Omental fat pad (tissue), 4 donors: Measurements from ENCODE around the gene ABHD16B. TPM values are rescaled to one million over a fixed set of nuclear protein-coding genes. Genes with fewer than 3 reads are reported as not detected.

Source experiments
- ATAC-seq: fragments of 150-250 bp; one replicate; pipeline ENCODE4 v1.9.1; 2016; ENCODE audit warnings: mild to moderate bottlenecking, moderate library complexity; ENCODE audit not compliant: low FRiP score
- DNase-seq: peaks from one replicate; pipeline ENCODE4 v3.0.0-alpha.2; 2019; ENCODE audit warnings: low spot score
- CTCF ChIP-seq, 3 donors: fragments of 450-650 bp; IDR thresholded peaks; one replicate each; pipeline ENCODE4 v1.5.1; 2016 to 2017; ENCODE audit warnings: antibody characterized with exemption in 3 of 3, mild to moderate bottlenecking in 3 of 3, moderate library complexity in 2 of 3
- total RNA-seq, 4 donors: library from RNA; depleted of rRNA; stranded (reverse); fragments of >200 nt; gene quantifications; one replicate each; pipeline ENCODE4 v1.1.0, GENCODE V29; 2016

ABHD16B gene
- total RNA-seq, 4 donors from 2014 or later, result not detected

- ATAC-seq, result peak; percentile 8
- TF ChIP-seq CTCF (IDR thresholded peaks at IDR 0.05), result no peak
- DNase-seq, result no peak
Observed at GRCh38 chr20:63895202-63895951, 34.1 kb downstream of the ABHD16B start.

GRCh38 chr20:63895952-63896263 is 34.6 kb downstream of the ABHD16B start:
- TF ChIP-seq CTCF (IDR thresholded peaks at IDR 0.05), result no peak
- ATAC-seq, result no peak
- no peak for DNase-seq

GRCh38 chr20:63896264-63897105 is 35.2 kb downstream of the ABHD16B start:
- DNase-seq, result no peak
- peak; percentile 19 for ATAC-seq
- TF ChIP-seq CTCF (IDR thresholded peaks at IDR 0.05), result no peak

- TF ChIP-seq CTCF (IDR thresholded peaks at IDR 0.05), result no peak
- no peak for ATAC-seq
- DNase-seq, result no peak
Observed at GRCh38 chr20:63897978-63898561, 36.8 kb downstream of the ABHD16B start.

GRCh38 chr20:63898882-63899558 is 37.7 kb downstream of the ABHD16B start:
- TF ChIP-seq CTCF (IDR thresholded peaks at IDR 0.05), result no peak
- DNase-seq (no peak), ATAC-seq (no peak)

GRCh38 chr20:63900413-63900812 is 39.1 kb downstream of the ABHD16B start:
- TF ChIP-seq CTCF (IDR thresholded peaks at IDR 0.05), result no peak
- ATAC-seq, result no peak
- no peak for DNase-seq
